ENCODE measurements around the gene CALU. TPM values are rescaled to one million over a fixed set of nuclear protein-coding genes. Genes with fewer than 3 reads are reported as not detected.

Gene CALU
- total RNA-seq, 1 donor from 2014 or later, result 144 TPM

- H3K27ac Mint-ChIP-seq, result no peak overlapping the region
- TF ChIP-seq CTCF (conservative IDR thresholded peaks at IDR 0.05), result no peak
Observed at GRCh38 chr7:128752251-128752650, 13.1 kb downstream of the CALU start.

GRCh38 chr7:128755075-128755818 is 16.1 kb downstream of the CALU start:
- Mint-ChIP-seq H3K27ac (no peak overlapping the region), H3K9me3 (no peaks in the 10 kb centered on the region), H3K4me3 (no peak overlapping the region), H3K4me1 (ENCODE audit: unreplicated experiment) (no peaks in the 10 kb centered on the region), H3K36me3 (peaks cover 23% of the 10 kb centered on the region), H3K27me3 (no peaks in the 10 kb centered on the region)
- DNase-seq (ENCODE audit: extremely low spot score, unreplicated experiment), result no peak
- TF ChIP-seq CTCF (conservative IDR thresholded peaks at IDR 0.05), result no peak

More at GRCh38 chr7:128752251-128752650, 13.1 kb downstream of the CALU start:
- H3K27me3 Mint-ChIP-seq, result no peaks in the 10 kb centered on the region
- no peak overlapping the region for H3K4me3 Mint-ChIP-seq
- peaks cover 36% of the 10 kb centered on the region for H3K36me3 Mint-ChIP-seq
- H3K4me1 Mint-ChIP-seq (ENCODE audit: unreplicated experiment), result peaks cover 7% of the 10 kb centered on the region
- no peaks in the 10 kb centered on the region for H3K9me3 Mint-ChIP-seq
- DNase-seq (ENCODE audit: extremely low spot score, unreplicated experiment), result no peak

GRCh38 chr7:128755819-128756476 is 16.8 kb downstream of the CALU start:
- no peak for TF ChIP-seq CTCF (conservative IDR thresholded peaks at IDR 0.05)
- H3K27ac Mint-ChIP-seq, result no peak overlapping the region
- H3K4me3 Mint-ChIP-seq, result no peak overlapping the region
- H3K27me3 Mint-ChIP-seq, result no peaks in the 10 kb centered on the region
- peaks cover 19% of the 10 kb centered on the region for H3K36me3 Mint-ChIP-seq
- H3K4me1 Mint-ChIP-seq (ENCODE audit: unreplicated experiment), result no peaks in the 10 kb centered on the region
- H3K9me3 Mint-ChIP-seq, result no peaks in the 10 kb centered on the region
- DNase-seq (ENCODE audit: extremely low spot score, unreplicated experiment), result no peak

GRCh38 chr7:128757203-128757602 is 18.0 kb downstream of the CALU start:
- H3K9me3 Mint-ChIP-seq, result no peaks in the 10 kb centered on the region
- peaks cover 29% of the 10 kb centered on the region for H3K36me3 Mint-ChIP-seq
- no peak overlapping the region for H3K4me3 Mint-ChIP-seq
- TF ChIP-seq CTCF (conservative IDR thresholded peaks at IDR 0.05), result no peak
- H3K4me1 Mint-ChIP-seq (ENCODE audit: unreplicated experiment), result no peaks in the 10 kb centered on the region
- no peak overlapping the region for H3K27ac Mint-ChIP-seq
- no peak for DNase-seq (ENCODE audit: extremely low spot score, unreplicated experiment)
- no peaks in the 10 kb centered on the region for H3K27me3 Mint-ChIP-seq

GRCh38 chr7:128758553-128758952 is 19.4 kb downstream of the CALU start:
- Mint-ChIP-seq H3K4me3 (no peak overlapping the region), H3K4me1 (ENCODE audit: unreplicated experiment) (no peaks in the 10 kb centered on the region), H3K27me3 (no peaks in the 10 kb centered on the region), H3K27ac (no peak overlapping the region), H3K36me3 (peaks cover 30% of the 10 kb centered on the region), H3K9me3 (no peaks in the 10 kb centered on the region)
- DNase-seq (ENCODE audit: extremely low spot score, unreplicated experiment), result no peak
- no peak for TF ChIP-seq CTCF (conservative IDR thresholded peaks at IDR 0.05)

Measured in type B pancreatic cell (in vitro differentiated cells).